Renal cortex interstitium (tissue), 11 donors: ENCODE results near the gene PRSS22. TPM values are rescaled to one million over a fixed set of nuclear protein-coding genes. Genes with fewer than 3 reads are reported as not detected.

Experiments
- DNase-seq, 11 donors: peaks; one replicate each; pipeline ENCODE4 v3.0.0-alpha.2; 2013; ENCODE audit warnings: low read depth in 9 of 11, low spot score in 4 of 11; ENCODE audit errors: extremely low read depth in 1 of 11
- polyA plus RNA-seq, 3 donors: library from polyadenylated mRNA; unstranded; fragments of 120-200 nt; gene quantifications; one replicate each; pipeline ENCODE4 v1.2.1, GENCODE V29; 2013; ENCODE audit not compliant: insufficient read length in 3 of 3

PRSS22 gene
- polyA plus RNA-seq, 3 donors = 2.8 to 12.2 (median 7.7) TPM

DNA sequence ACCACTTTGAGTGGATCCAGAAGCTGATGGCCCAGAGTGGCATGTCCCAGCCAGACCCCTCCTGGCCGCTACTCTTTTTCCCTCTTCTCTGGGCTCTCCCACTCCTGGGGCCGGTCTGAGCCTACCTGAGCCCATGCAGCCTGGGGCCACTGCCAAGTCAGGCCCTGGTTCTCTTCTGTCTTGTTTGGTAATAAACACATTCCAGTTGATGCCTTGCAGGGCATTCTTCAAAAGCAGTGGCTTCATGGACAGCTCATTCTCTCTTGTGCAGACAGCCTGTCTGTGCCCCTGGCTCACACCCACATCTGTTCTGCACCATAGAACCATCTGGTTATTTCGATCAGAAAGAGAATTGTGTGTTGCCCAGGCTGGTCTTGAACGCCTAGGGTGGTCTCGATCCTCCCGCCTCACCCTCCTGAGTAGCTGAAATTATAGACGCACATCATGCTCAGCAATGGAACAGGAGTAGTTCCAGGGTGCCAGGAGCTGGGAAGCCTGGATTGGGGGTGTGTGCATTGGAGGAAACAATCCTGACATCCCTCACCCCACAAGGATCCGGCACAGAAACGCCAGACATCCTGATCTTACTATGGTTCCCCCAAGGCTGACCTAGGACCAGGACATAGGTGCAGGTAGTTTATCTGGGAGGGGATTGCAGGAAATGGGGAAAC, 36.3 kb downstream of the PRSS22 start:
- no peak for DNase-seq

DNA sequence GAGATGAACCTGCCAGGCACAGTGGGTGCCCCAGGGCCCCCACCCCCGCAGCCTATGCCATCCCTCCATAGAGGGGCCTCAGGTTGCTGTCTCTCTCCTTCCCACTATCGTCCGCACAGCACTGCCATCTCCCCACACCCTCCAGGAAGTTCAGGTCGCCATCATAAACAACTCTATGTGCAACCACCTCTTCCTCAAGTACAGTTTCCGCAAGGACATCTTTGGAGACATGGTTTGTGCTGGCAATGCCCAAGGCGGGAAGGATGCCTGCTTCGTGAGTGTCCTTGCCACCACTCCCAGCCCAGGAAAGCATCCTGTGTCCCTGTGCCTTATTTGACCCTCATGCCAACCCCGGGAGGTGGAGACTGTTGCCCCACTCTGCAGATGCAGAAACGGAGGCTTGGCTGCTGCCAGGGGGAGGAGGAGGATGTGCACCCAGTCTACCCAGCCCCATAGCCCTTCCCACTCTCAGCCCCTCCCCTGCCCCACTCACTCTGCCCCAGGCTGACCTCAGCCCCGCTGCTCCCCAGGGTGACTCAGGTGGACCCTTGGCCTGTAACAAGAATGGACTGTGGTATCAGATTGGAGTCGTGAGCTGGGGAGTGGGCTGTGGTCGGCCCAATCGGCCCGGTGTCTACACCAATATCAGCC, 37.0 kb downstream of the PRSS22 start:
- DNase-seq = no peak

DNA sequence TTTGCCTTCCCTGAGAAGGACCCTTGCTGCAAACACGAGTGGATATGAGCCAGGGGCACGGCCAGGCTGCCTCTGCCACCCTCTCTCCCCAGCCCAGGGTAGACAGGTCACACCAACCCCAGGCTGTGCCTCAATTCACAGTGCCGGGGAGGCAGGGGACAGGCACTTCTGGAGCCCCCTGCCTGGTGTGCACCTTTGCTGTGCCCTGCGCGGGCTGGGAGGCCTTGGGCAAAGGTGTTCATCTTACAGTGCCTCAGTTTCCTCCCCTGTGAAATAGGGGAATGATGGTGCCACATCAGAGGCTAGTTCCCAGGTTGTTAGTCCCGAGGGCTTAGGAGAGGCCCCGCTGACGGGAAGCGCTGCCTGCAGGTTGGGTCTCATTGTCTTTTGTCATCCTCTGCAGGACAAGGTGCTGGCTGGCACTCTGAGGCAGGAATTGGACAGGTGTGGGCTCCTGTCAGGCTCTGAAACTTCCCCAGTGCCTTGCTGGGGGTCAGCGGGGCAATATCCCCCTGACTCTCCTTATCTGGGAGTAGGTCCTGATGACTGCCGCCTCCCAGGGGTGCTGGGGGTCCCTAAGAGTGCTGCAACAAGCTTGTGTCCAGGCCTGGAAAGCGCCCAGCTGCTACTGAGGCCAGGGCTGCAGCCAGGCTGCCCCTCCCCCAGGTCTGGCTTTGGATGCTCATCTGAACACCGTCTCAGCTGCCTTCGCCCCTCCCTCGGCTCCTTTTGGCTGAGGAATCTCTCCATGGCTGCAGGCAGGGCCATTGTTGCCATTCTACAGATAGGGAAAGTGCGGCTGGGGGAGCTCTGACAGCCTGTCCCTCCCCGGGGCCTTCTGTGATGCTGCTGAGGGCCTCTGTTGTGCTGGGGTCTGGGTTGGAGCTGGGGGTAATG, 37.8 kb downstream of the PRSS22 start:
- no peak for DNase-seq

DNA sequence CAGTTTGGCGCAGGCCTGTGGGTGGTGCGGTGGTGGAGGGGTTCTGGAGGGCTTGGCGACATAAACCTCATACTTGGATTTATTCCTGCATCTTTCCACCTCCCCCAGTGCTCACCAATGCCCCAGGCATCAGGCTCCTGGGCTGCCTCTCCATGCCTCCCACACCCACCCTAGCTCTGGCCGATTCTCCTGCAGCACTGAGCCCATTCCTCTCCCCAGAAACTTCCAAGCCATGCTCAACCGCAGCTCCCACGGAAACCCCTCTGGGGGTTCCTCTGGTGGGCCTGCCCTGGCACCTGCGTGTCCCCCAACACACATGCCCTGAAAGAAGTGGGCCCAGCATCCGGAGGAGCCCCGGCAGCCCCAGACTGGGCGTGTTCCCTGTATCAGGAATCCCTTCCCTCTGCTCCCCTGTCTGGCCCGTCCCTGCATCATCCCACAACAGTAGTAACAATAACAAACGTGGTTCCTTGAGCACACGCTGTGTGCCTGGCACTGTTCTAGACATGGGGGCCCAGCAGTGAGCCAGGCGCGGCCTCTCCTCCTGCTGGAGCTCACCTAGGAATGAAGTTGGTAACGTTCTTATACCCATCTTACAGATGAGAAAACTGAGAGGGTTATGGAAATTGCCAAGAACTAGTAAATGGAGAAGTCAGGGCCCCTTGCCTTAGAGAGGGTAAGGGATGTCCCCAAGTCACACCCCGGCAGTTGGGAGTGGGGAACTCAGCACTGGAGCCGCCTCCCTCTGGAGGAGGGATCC, 38.6 kb downstream of the PRSS22 start:
- DNase-seq = no peak

DNA sequence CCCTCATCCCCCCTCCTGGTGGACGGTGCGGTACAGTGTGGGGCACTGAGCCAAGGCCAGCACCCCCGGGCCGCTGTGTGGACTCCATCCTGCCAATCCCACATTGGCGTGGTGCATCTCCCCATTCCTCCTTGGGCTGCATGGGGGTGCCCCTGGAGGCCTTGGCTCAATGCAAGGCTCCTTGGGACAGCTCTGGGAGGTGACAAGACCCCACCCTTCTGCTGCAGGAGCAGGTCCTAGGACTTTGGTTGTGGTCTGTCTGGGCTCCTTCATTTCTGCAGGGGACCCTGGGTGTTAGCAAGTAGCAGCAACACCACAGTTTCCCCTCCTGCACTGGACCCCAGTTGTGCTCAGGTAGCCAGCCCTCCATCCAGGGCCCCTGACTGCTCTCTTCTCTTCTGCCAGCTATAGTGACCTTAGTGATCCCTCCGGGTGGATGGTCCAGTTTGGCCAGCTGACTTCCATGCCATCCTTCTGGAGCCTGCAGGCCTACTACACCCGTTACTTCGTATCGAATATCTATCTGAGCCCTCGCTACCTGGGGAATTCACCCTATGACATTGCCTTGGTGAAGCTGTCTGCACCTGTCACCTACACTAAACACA, 39.6 kb downstream of the PRSS22 start:
- no peak for DNase-seq

DNA sequence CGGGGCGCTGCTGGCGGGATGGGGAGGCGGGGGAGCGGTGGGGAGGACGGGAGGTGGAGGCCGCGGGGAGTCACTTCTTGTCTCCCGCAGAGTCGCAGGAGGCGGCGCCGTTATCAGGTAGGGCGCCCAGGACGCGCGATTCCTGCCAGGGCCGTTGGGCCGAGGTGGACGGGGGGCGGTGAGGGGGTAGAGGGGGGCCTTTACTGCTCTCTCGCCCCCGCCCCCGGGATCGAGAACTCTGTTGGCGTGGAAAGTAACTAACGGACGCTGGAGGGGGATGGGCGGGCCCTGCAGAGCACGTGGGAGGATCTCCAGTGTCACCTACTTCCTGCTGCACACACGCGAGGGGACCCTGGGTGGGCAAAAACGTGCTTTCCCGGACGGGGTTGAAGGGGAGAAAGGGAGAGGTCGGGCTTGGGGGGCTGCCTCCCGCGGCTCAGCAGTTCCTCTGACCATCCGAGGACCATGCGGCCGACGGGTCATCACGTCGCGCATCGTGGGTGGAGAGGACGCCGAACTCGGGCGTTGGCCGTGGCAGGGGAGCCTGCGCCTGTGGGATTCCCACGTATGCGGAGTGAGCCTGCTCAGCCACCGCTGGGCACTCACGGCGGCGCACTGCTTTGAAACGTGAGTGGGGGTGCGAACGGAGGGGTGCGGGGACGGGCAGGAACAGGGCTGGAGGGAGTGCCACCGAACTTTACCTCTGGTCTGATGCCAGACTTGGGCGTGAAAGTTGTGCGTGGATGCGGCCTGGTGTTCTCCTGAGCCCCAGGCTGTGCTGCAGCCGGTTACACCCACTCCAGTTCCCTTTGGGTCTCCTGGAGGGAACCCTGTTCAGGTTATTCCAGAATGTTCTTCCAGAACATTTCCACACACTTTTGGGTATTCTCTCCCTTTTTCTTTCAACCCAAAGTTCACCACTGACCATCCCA, 40.4 kb downstream of the PRSS22 start:
- DNase-seq = no peak

DNA sequence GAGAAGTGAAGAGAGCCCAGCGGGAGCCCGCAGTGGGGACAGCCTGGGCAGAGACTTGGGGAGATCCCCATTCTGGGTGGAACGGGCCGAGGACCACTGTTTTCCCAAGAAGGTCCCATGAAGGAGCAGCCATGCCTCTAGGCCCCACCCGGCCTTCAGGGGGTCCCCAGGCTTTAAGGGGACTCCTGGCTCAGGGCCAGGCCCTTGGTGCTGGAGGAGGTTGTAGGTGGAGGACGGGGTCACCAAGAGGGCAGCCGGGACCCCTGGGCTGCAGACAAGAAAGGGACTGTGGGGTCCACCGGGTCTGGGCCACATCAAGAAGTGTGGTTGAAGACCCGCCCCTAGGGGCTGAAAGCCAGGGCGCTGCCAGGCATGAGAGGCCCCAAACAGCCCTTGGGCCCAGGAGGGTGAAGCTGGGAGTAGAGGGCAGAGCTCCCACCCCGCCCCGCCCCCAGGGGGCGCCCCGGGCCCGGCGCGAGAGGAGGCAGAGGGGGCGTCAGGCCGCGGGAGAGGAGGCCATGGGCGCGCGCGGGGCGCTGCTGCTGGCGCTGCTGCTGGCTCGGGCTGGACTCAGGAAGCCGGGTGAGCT, 41.1 kb downstream of the PRSS22 start, which contains the start of gene PRSS21:
Gene PRSS21 (plus strand): TSS at position 487 of the 589 bp plus-strand sequence. CDS start 32 bp downstream, at position 519.
- DNase-seq = no peak

DNA sequence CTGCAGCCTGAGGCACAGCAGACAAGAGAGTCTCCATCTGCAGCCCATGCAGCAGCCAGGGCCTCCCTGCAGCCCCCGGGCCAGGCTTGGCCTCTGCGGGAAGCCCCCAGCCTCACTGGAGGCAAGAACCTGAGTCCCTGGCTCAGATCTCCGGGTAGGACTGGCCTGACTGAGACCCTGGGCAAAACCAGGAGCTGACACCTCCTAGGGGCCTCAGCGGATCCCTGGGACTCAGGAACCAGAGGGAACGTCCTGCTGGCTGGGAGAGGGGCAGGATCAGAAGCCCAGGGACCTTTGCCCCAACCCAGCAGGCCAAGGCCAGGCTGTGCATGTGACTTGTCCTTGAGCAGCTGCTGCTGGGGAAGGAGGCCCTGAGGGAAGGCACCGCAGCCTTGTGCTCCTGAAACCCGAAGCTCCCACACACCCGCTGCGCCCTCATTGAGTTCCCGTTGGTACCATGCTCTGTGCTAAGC, 42.6 kb downstream of the PRSS22 start:
- DNase-seq = no peak

DNA sequence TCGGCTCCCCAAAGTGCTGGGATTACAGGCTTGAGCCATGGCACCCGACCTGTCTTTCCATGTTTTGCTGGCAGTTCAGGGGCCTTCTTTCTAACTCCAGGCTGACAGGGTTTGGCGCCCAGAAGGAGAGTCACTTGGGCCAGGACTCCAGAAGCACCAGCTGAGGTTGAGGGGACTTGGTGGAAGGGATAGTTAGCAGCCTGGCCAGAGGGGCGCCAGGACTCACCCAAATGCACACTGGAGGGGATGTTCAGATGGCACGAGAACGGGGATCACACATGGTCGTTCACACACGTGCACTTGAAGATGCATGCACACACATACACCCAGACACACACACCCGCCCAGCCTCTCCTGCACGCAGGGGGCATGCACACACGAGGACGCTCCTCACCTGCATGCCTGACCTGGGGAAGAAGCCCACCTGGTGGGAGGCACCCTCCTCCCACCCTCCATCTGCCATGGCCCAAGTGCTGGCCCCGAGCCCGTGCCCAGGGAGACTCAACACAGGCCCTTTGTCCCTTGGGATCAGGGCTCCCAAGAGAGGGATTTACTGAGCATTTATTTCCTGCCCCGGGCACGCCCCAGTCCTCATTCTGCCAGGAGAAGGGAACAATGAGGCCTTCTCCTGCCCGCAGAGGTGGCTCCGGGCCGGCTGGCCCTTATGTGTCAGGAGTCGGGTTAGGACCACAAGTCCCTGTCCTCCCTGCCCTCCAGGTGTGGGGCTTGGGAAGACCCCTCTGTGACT, 43.2 kb downstream of the PRSS22 start:
- no peak for DNase-seq

DNA sequence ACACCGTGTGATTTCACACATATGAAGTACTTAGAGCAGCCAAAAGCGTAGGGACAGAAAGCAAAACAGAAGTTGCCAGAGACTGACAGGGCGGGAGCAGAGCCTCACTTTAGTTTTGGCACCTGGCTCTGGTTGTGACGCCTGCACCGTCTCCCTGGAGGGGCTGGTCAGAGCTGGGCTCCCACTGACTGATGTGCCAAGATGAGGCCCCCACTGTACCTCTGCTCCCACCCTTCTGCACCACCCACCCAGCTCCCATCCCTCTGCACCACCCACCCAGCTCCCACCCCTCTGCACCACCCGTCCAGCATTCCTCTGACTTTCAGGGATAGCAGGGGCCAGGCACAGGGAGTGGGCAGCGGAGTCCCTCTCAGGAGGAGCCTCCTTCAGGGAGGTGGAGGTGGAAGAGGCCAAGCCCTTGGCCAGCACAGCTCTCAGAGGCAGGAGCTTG, 44.2 kb downstream of the PRSS22 start:
- DNase-seq = no peak

DNA sequence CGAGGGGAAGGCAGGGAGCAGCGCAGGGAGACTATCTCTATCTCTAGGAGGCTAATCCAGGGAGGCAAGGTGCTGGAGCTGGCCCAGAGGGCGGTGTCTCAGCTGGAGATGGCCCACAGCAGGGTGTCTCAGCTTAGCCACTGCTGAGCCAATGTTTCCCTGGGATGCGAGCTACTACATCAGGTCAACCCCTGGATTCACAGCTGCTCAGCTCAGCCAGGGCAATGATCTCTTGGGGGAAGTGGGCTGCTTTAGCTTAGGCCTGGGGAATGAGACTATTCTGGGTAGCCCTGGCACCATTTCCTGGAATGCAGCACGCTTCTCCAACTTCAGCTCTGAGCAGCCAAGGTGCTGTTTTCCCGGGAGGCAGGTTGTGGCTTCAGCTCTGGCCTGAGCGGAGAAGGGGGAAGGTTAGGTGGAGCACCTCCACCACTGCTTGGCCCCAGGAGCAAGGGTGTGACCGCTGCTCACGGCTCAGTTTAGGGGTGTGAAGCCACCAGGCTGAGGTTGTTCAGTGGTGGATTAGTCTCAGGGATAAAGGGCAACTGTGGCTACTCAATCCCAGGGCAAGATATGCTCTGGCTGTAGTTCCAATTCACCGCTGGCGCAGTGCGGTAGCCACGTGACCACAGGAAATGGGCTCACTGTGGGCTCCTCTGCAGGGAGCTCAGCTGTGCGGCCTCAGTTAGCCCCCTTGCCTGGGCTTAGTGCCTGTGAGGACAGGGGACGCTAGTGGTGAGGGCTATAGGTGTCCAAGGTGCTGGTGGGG, 46.1 kb downstream of the PRSS22 start:
- no peak for DNase-seq

DNA sequence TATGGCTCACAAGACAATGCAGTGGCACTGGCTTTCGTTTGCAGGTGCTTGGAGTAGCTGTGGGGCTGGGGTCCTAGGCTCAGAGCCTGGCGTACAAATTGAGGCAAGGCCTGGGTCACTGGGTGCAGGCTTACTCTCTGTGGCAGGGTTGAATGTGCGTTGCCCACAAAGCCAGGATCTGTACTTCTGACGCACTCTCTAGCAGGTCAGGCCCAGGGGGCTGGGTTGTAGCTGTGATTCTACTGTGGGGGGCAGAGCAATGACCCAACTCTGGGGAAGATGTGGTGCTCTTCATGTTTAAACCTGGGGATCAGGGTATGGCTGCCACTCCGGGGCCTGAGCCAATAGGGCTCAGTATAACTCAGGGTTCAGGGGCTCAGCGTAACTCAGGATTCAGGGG, 47.3 kb downstream of the PRSS22 start:
- no peak for DNase-seq

DNA sequence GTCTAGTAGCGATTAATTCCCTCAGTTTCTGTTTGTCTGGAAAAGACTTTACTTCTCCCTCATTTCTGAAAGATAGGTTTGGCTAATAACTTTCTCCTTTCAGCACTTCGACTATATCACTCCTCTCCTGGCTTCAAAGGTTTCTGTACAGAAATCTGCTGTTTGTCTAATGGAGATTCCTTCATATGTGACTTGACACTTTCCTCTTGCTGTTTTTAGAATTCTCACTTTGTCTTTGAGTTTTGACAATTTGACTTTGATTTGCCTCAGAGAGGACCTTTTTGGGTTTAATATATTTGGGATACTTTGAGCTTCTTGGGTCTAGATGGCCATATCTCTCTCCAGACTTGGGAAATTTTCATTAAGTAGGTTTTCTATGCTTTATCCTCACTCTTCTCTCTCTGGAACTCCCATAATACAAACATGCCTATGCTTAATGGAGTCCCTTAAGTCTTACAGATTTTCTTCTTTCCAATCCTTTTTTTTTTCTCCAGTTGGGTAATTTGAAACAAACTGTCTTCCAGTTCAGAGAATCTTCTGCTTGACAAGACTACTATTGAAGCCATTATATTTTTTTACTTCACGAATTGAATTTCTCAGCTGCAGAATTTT, 48.7 kb downstream of the PRSS22 start:
- DNase-seq = no peak

DNA sequence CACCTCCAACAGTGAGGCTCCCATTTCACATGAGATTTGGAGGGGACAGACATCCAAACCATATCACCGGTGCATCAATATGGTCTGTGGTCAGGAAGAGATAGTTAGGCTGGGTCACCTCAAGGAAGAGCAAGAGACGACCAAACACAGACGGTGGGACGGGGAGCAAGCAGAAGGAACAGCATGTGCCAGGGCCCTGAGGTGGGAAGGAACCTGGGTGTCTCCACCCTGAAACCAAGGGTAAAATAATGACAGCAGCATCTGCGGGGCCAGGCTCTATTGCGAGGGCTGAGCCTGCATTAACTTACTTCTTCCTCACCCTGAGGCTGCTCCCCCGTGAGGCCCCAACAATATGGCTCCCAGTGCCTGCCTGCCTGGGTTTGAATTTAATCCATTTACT, 49.8 kb downstream of the PRSS22 start:
- no peak for DNase-seq

DNA sequence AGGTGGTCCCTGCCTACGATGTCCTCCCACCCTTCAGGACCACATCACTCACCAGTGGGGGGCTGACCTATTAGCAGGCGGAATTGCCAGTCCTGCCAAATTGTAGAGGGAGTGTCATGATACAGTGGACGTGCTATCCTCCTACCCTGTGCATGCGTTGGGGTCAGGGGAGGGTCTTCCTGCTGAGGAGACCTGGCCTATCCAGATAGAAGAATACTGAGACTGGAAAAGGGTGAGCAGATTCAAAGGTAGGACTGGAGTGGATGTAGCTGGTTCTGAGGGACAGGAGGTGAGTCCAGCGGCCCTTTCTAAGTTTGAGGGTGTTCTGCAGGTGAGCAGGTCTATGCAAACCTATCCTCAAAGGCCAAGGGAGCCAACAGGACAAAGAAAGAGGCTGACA, 51.7 kb downstream of the PRSS22 start:
- no peak for DNase-seq
